ENCODE measurements around the gene AVEN.

- TF ChIP-seq GATA2 (IDR thresholded peaks at IDR 0.05; ENCODE audit: low read depth, low read length) (no peak), GATA3 (IDR thresholded peaks at IDR 0.05; ENCODE audit: low read depth, low read length) (no peak)
Observed at GRCh38 chr15:34064438-34064837, 25.4 kb upstream of the AVEN start.
